Heart right ventricle (tissue), 16 donors: ENCODE data around the gene TSPYL1. TPM values are rescaled to one million over a fixed set of nuclear protein-coding genes. Genes with fewer than 3 reads are reported as not detected.

ENCODE experiments used
- ATAC-seq, 8 donors: fragments of 200-7000 bp; cut with Tn5 transposase; one replicate each; pipeline ENCODE4 v1.9.1; 2020; ENCODE audit warnings: mild to moderate bottlenecking in 8 of 8, moderate library complexity in 8 of 8, moderate number of reproducible peaks in 1 of 8
- DNase-seq, 2 donors: peaks; one replicate each; pipeline ENCODE4 v3.0.0-alpha.2; 2020
- H3K27ac ChIP-seq, 10 donors: fragments of 200-600 bp; sonication (generic) in 2 of 10; one replicate each; pipeline versions ENCODE4 v1.5.0 to v1.8.0; 2020 to 2022; ENCODE audit warnings: mild to moderate bottlenecking in 3 of 10
- H3K27me3 ChIP-seq, 7 donors: fragments of 200-600 bp; one replicate each; pipeline ENCODE4 v1.8.0; 2021 to 2022; ENCODE audit warnings: mild to moderate bottlenecking in 2 of 7
- H3K36me3 ChIP-seq, 9 donors: fragments of 200-600 bp; sonication (generic) in 1 of 9; one replicate each; pipeline versions ENCODE4 v1.5.0 to v1.8.0; 2020 to 2022; ENCODE audit warnings: mild to moderate bottlenecking in 2 of 9
- H3K4me1 ChIP-seq, 9 donors: fragments of 200-600 bp; sonication (generic) in 1 of 9; one replicate each; pipeline versions ENCODE4 v1.5.0 to v1.8.0; 2020 to 2022; ENCODE audit warnings: mild to moderate bottlenecking in 4 of 9
- H3K4me3 ChIP-seq, 10 donors: fragments of 200-600 bp; sonication (generic) in 2 of 10; one replicate each; pipeline versions ENCODE4 v1.5.0 to v1.8.0; 2020 to 2022; ENCODE audit warnings: mild to moderate bottlenecking in 7 of 10, moderate library complexity in 2 of 10
- H3K9me3 ChIP-seq, 11 donors: fragments of 200-600 bp in 10 of 11; sonication (generic) in 2 of 11; one replicate each; pipeline versions ENCODE4 v1.5.0 to v1.8.0; 2013 to 2022; ENCODE audit warnings: mild to moderate bottlenecking in 2 of 11, control low read depth in 1 of 11, moderate library complexity in 1 of 11
- CTCF ChIP-seq, 9 donors: fragments of 200-600 bp; sonication (generic) in 2 of 9; IDR thresholded peaks; one replicate each; pipeline versions ENCODE4 v1.5.0 to v1.8.0; 2021 to 2022; ENCODE audit warnings: antibody characterized with exemption in 9 of 9, mild to moderate bottlenecking in 5 of 9, moderate library complexity in 1 of 9
- WGBS, 2 donors: extraction: QIAGEN DNeasy Blood & Tissue Kit; methylation state at CpG; one replicate each; pipeline ENCODE4 v1.1.7; 2013; ENCODE audit warnings: inconsistent platforms in 1 of 2; 5-methylcytosine and 5-hydroxymethylcytosine counted together
- intact Hi-C, 10 donors: fragments of 100-400 bp; cut with DNase I; formaldehyde crosslinking; loops; one replicate each; pipeline versions ENCODE4 v1.11.1 to v1.14.2; 2022
- polyA plus RNA-seq, 2 donors: library from polyadenylated mRNA; stranded (reverse); fragments of 200-250 nt; gene quantifications; one replicate each; pipeline ENCODE4 v1.2.3, GENCODE V29; 2013
- total RNA-seq, 10 donors: library from RNA; stranded (reverse); fragmentation: NEBNext Ultra II Directional in 3 of 10; extraction: Animal tissue kit (Norgen Biotek cat#: 25700) in 3 of 10; gene quantifications; one replicate each; pipeline versions ENCODE4 v1.2.1 to v1.2.4, GENCODE V29; 2021 to 2023
- donor health status: Arrhythmogenic right ventricular cardiomyopathy.
- donor health status: ischemic (EF 13 %, LVEDD 7.1; RV severe dilation, severe dysfunction).
- donor health status: healthy with polysubstance abuse.
- donor health status: DM: no; HTN: yes; CAD: no.
- donor health status: DM: no; HTN: no; CAD: no.
- donor health status: ischemic (EF 25% LVEDD 6.9; RV normal size, moderate dysfunction).
- donor health status: ischemic (EF 25% LVEDD 5.7; RV mildly dilated, moderate dysfunction).
- donor health status: healthy.
- donor health status: DM: yes; HTN: yes; CAD: no.
- donor health status: Ischemic cardiomyopathy.
- donor health status: ischemic (EF 35%, LVEDD 5.7; RV mildly dilated, moderate dysfunction).
- donor health status: nonischemic (EF 11% LVEDD 7.7; RV severe dilation, severe dysfunction).
- donor health status: DM: yes; HTN: yes; CAD: no.
- donor health status: PGD.
- donor health status: ischemic (EF 29% LVEDD 5.4; RV normal size, mild dysfunction).
- donor health status: nonischemic (EF 23%, LVEDD 6.1; RV moderate dilation, normal function).

Gene TSPYL1
- total and polyA plus RNA-seq, 12 donors, result 14.0 to 143 (median 105) TPM

- H3K4me1 ChIP-seq, result peaks cover 0 to 14% (median 0%) of the 10 kb centered on the region in 9 donors
- DNase-seq (no peak), ATAC-seq (no peak)
- peaks cover 0 to 18% (median 9%) of the 10 kb centered on the region in 11 donors for H3K9me3 ChIP-seq
- H3K4me3 ChIP-seq, result no peak overlapping the region
- no peak for TF ChIP-seq CTCF (IDR thresholded peaks at IDR 0.05)
- no peaks in the 10 kb centered on the region for H3K27me3 ChIP-seq
- intact Hi-C loops, result loop anchor here in 3 of 10 donors (10.0 kb wide), 2 partner anchors 76 to 146 kb away; partner anchors contain the start of gene DSE (in 1 of the 3)
- H3K36me3 ChIP-seq, result no peaks in the 10 kb centered on the region
- no peak overlapping the region for H3K27ac ChIP-seq
Measured at GRCh38 chr6:116298973-116299372, 19.2 kb upstream of the TSPYL1 start.

- DNase-seq, result no peak
- no peak for ATAC-seq
- no peak overlapping the region for H3K27ac ChIP-seq
- no peak for TF ChIP-seq CTCF (IDR thresholded peaks at IDR 0.05)
- peaks cover 0 to 14% (median 0%) of the 10 kb centered on the region in 9 donors for H3K4me1 ChIP-seq
- no peaks in the 10 kb centered on the region for H3K27me3 ChIP-seq
- no peak overlapping the region for H3K4me3 ChIP-seq
- intact Hi-C loops, result loop anchor here in 3 of 10 donors (10.0 kb wide), 2 partner anchors 77 to 147 kb away; partner anchors contain the start of gene DSE (in 1 of the 3)
- 96 to 99% methylated on average over 3 of the region's 3 CpGs for WGBS, 2 donors
- no peaks in the 10 kb centered on the region for H3K36me3 ChIP-seq
- H3K9me3 ChIP-seq, result peaks cover 0 to 18% (median 9%) of the 10 kb centered on the region in 11 donors
Measured at GRCh38 chr6:116298273-116298672, 18.5 kb upstream of the TSPYL1 start.

- H3K4me1 ChIP-seq, result peaks cover 0 to 7% (median 0%) of the 10 kb centered on the region in 9 donors
- H3K36me3 ChIP-seq, result no peaks in the 10 kb centered on the region
- no peaks in the 10 kb centered on the region for H3K27me3 ChIP-seq
- TF ChIP-seq CTCF (IDR thresholded peaks at IDR 0.05), result no peak
- H3K4me3 ChIP-seq, result no peak overlapping the region
- ATAC-seq, result no peak
- H3K9me3 ChIP-seq, result peaks cover 0 to 3% (median 0%) of the 10 kb centered on the region in 11 donors
- 97% methylated on average over 1 of the region's 1 CpG for WGBS, 2 donors
- intact Hi-C loops, result loop anchor here in 5 of 10 donors (5.0 to 10.0 kb wide), 3 partner anchors 82 to 240 kb away; partner anchors contain the start of gene DSE (in 1 of the 5)
- DNase-seq, result no peak
- H3K27ac ChIP-seq, result no peak overlapping the region
Measured at GRCh38 chr6:116292553-116292952, 12.8 kb upstream of the TSPYL1 start.

GRCh38 chr6:116291701-116292396 lies 12.1 kb upstream of the TSPYL1 start:
- H3K36me3 ChIP-seq, result no peaks in the 10 kb centered on the region
- H3K9me3 ChIP-seq, result no peaks in the 10 kb centered on the region
- ATAC-seq, result no peak
- TF ChIP-seq CTCF (IDR thresholded peaks at IDR 0.05), result no peak
- WGBS, 2 donors, result 70 to 74% methylated on average over 4 of the region's 4 CpGs
- no peak for DNase-seq
- H3K4me3 ChIP-seq, result no peak overlapping the region
- intact Hi-C loops, result loop anchor here in 5 of 10 donors (5.0 to 10.0 kb wide), 3 partner anchors 83 to 240 kb away; partner anchors contain the start of gene DSE (in 1 of the 5)
- H3K27me3 ChIP-seq, result no peaks in the 10 kb centered on the region
- no peak overlapping the region for H3K27ac ChIP-seq
- peaks cover 0 to 7% (median 0%) of the 10 kb centered on the region in 9 donors for H3K4me1 ChIP-seq
